HG03045 (cell line): ENCODE measurements around the gene ACTR3.

Experiments
- ATAC-seq: cut with Tn5 transposase; IDR thresholded peaks from one replicate; pipeline ENCODE4 v1.9.1; 2021; ENCODE audit warnings: mild to moderate bottlenecking, moderate library complexity; ENCODE audit not compliant: unreplicated experiment

ACTR3 gene

DNA sequence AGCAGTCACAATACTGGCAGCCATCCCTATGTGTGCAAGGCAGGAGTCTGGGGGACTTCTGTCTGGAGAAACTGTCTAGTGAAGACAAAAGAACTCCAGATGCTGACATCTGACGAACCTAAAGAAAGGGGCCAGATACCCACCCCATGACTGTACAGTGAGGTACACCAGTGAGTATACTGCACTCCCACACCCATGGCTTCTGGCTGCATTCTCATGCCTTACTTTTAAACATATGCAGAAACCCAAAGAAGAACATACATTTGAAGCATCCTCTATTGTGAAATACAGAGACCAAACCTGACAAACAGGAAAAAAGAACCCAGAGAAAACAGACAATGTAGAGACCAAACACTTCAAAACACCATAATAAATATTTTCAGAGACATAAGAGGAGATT lies 102.2 kb downstream of the ACTR3 start:
- no peak for ATAC-seq

DNA sequence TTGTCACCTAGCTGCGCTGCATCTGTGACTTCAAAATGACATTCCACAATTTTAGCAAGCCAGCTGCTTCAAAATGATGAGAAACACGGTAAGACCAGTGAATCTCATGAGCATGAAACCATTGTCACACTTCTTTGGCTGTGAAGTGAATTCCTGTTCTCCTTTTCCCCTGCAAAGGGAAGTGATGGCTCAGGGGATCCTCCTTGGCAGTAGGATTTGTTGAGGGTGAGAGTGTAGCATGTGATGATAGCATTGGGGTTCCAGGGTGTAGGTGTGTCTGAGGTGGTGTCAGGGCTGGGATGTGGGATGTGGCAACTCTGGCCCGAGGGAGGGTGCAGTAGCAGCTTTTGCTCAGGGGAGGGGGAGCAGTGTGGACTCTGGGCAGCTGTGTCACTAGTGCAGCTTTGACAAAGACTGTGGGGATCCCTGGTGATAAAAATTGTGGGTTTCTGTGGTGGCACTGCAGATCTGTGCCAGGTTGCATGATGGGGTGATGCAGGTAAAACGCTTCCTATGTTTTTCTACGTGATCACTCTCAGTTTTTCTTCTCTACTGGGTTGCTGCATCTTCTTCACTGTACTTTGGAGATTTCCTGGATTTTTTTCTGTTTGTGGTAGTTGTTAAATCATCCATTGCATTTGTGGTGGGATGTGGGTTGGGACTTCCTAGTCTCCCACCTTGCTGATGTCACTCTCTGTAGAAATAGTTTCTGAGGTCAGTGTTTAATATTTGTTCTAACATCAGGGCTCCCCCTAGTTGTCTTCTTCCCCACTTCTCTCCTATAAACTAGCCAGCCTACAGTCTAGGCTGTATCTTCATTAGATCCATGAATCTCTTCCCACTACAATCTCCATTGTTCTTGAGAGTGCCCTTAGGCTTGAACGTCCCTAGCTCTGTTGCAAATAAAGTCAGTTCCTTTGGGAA lies 107.0 kb downstream of the ACTR3 start:
- no peak for ATAC-seq

DNA sequence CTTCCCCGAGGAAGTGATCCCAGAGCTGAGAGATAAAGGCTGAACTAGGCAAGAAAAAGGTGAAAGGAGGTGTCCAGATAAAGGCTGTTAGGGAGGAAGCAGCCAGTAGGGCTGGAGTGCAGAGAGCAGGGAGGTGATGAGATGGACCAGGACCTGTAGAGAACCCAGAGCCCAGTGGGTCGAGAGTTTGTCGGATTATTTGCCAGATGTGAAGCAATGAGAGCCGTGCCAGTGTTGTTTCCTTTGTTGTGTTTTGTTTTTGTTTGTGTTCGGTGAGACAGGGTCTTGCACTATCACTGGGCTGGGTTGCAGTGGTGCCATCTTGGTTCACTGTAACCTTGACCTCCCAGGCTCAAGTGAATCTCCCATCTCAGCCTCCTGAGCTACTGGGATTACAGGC lies 111.3 kb downstream of the ACTR3 start:
- no peak for ATAC-seq

DNA sequence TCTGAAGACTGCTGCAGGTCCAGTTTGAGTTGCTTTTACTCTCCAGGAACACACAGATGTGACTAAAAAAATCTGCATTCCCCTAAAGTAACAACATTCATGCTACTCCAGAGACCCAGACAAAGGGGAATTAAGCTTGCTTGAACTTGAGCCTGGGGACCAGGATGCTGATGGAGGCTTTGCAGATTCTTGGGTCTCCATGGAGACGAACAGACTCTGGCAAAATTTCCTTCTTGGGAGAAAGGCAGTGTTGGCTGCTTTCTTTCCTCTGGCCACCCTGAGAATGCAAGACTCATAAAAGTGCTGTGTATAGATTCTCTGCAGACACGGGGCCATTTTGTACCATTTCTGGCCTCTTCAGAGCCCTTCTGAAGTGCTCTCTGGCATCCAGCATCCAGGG lies 112.0 kb downstream of the ACTR3 start:
- ATAC-seq: no peak

DNA sequence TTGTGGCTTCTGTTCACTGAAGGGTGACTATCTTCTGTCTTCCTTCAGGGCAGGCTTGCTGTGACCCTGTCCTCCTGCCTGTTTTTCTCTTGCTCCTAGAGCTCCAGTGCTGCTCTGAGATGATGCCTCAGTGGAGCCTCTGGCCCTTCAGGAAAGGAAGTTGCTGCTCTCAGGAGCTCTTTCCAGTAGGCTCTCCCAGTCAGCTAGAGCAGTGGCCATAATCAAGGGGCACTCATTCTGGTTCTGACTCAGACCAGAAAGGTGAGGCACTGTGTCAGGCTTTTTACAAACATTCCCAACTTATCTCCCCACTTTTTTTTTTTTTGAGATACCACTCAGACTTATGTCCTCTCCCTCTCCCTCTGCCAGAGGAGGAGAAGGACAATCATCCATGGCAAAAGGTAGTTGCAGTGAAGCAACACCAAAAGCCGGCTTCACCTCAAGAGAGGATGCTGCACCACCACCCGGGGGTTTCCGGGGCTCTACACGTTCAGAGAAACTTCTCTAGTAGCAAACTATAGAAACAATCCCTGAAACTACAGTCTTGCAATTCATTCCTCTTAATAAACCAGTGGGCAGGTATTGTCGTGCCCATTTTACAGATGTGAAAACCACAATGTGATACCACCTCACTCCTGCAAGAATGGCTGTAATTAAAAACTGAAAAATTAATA lies 115.4 kb downstream of the ACTR3 start:
- ATAC-seq: no peak

DNA sequence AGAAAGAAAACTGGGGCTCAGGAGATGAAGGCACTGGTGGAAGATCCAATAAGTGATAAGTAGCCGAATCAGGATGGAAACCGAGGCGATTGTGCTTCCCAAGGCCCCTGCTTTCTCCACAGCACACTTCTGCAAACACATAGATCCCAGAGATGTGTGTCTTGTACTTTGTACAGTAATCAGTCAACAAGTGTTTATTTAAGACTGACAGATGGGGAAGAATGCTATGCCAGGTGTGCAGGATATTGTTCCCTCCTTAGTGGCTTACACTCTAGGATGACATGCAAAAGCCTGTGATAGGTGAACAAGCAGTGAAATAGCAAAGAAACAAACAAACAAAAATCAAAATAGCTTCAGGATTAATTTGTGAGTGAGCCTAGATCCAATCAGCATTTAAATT lies 116.6 kb downstream of the ACTR3 start:
- no peak for ATAC-seq

DNA sequence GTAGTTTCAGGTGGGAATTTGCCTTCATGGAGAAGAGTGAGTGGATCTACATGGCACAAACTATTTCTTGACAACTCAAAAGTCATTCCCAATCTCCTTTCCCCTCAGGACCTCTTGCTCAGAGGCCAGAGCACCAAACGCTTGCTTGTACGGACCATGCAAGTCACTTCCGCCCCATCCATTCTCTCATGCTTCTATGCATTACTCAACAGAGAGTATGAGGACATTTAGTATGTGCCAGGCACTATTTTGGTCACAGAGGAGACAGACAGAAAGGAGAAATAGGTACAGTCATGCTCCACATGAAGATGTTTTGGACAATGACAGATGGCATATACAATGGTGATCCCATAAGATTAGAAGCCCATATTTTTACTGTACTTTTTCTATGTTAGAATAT lies 117.5 kb downstream of the ACTR3 start:
- no peak for ATAC-seq

DNA sequence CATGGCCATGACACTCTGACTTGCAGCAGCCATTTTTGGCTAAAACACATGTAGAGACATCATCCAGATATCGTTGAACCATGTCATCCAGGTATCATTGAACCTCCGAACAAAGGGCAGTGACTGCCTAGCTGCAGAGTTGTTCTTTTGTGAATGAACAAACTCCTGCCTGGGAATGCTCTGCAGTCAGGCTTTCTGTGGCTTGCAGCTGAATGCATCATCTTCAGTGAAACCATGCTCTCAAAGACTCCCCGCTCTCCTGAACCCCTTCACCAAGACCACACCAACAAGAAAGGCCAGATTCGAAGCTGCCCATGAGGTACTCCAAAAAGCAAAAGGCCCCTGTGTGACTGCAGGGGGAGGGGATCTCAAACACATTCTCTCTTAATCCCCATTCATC lies 118.8 kb downstream of the ACTR3 start:
- no peak for ATAC-seq

DNA sequence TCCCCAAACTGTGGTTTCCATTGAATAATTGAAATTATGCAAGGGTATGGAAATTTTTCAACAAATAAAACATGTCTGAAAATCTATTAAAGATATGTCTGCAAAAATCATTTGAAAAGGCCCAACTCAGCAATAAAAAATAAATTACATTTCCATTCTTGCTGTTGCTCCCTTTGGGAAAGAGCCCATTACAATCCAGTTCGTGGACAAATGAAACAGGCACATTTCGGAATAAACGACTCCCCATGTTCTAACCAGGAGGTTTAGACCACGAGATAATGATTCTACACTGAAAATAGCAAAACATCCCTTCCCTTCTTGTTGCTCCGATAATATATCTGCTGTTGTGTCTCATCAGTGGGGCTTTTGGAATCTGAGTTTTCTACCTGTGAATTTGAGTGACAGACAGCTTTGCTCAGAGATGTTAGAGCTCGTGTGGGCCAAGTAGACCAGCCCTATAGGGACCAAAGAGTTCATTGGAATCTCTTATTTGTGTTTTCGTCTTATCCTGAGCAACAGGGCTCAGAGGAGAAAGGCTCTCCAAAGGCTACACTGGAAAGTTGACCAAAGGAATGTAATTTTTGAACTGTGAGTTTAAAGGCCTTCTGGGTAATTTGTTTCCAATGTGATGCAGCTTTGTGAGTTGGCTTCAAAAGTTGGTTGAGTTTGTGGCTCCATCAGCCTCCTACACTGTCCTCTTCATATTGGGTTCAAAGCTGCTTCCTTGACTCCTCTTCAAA lies 119.5 kb downstream of the ACTR3 start:
- ATAC-seq: no peak

DNA sequence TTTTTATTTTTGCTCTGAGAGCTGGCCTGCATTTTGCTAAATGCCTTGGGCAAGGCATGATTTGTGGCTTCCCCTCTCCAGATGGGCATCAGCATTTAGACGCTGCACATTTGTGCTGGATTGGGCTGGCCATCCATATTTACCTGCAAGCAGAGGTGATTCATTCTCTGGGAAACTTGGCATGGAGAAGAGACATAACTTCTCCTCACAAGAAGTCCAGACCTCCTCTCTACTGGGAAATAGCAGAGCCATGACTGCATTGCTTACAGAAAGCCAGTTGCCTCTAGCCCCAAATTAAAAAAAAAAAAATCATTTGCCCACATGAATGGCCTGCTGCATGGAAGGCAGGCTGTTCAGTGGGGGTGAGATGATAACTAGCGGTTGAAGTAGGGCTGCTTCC lies 120.1 kb downstream of the ACTR3 start:
- no peak for ATAC-seq

DNA sequence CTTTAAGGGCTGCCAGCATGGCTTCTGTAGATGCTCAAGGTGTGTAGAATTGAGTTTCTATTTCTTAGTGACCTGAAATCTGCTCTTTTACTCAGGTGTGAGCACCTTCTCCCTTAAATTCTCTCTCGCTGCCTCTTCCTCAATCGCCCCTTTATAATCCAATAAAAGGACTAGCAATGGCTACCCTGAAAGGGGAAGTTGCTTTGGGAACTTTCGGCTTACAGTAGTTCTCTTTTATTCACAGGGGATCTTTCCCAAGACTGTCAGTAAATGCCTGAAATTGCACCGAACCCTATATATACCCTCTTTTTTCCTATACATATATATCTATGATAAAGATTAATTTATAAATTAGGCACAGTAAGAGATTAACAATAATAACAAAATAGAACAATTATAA lies 121.8 kb downstream of the ACTR3 start:
- ATAC-seq: no peak
